K562 (cell line): ENCODE data around the gene EOLA1. TPM values are rescaled to one million over a fixed set of nuclear protein-coding genes. Genes with fewer than 3 reads are reported as not detected.

Experiments used
- ATAC-seq: fragments of 200-7000 bp; cut with Tn5 transposase; 3 replicates; pipeline ENCODE4 v1.9.1; 2020; ENCODE audit warnings: moderate library complexity
- BruUV-seq: library from RNA; stranded (reverse); fragments of 400-500 nt; replicated peaks from 2 replicates; lab custom pipeline; 2021; lab: Mats Ljungman, UMichigan
- CTCF ChIA-PET: fragments of 300-600 bp; formaldehyde crosslinking; extraction: SDS; loops from one replicate; lab custom pipeline; 2021; ENCODE audit warnings: low intra/inter-chr PET ratio; lab: Yijun Ruan, JAX
- POLR2A ChIA-PET: fragments of 300-600, 350-650 bp; sonication (Branson Sonifier 250); formaldehyde crosslinking; extraction: SDS; loops from one replicate; lab custom pipeline; 2021; ENCODE audit warnings: antibody characterized with exemption, inconsistent platforms; lab: Yijun Ruan, JAX
- DNase-seq, 4 experiments: peaks; one replicate each; pipeline versions ENCODE4 v3.0.0 to v3.0.0-alpha.2; 2011 to 2018; ENCODE audit warnings: low spot score in 3 of 4, mixed read lengths in 3 of 4; ENCODE audit errors: extremely low read depth in 1 of 4
- FAIRE-seq: peaks from 2 replicates; lab custom pipeline; 2011; peaks lifted over from hg19 to GRCh38; lab: Jason Lieb, UNC
- H2AFZ ChIP-seq: 2 replicates; pipeline ENCODE4 v1.6.0; 2011; ENCODE audit warnings: low read depth, low read length, control low read depth, inconsistent platforms
- H3K27ac ChIP-seq: fragments of 200-600 bp; 3 replicates; pipeline ENCODE4 v1.8.0; 2011; ENCODE audit warnings: low read depth, mild to moderate bottlenecking, control low read depth, inconsistent platforms, low read length, moderate library complexity, mixed read lengths; ENCODE audit errors: extremely low read depth
- H3K27me3 ChIP-seq, 2 experiments: fragments of 300-600 bp in 1 of 2; 2 replicates in 1 of 2; 3 replicates in 1 of 2; pipeline versions ENCODE4 v1.6.0 to v1.8.0; 2011; ENCODE audit warnings: inconsistent platforms in 2 of 2, low read length in 2 of 2, mild to moderate bottlenecking in 1 of 2, mixed read lengths in 1 of 2, moderate library complexity in 1 of 2; ENCODE audit not compliant: control insufficient read depth in 2 of 2, insufficient read depth in 2 of 2
- H3K36me3 ChIP-seq: fragments of 300-600 bp; 3 replicates; pipeline ENCODE4 v1.8.0; 2011; ENCODE audit warnings: mild to moderate bottlenecking, low read length, inconsistent platforms; ENCODE audit not compliant: control insufficient read depth, insufficient read depth
- H3K4me1 ChIP-seq, 2 experiments: fragments of 200-600 bp in 1 of 2; replicated peaks in 1 of 2; 2 replicates in 1 of 2; 3 replicates in 1 of 2; pipeline versions ENCODE4 v1.5.1 to v1.8.0; 2011; ENCODE audit warnings: inconsistent platforms in 2 of 2, low read length in 2 of 2, mild to moderate bottlenecking in 1 of 2, mixed read lengths in 1 of 2, moderate library complexity in 1 of 2; ENCODE audit not compliant: control insufficient read depth in 2 of 2, insufficient read depth in 2 of 2
- H3K4me2 ChIP-seq: 2 replicates; pipeline ENCODE4 v1.6.1; 2011; ENCODE audit warnings: low read length, control low read depth, inconsistent platforms, mixed read lengths; ENCODE audit not compliant: insufficient read depth
- H3K4me3 ChIP-seq: fragments of 200-600 bp; sonication (generic), shearing (Covaris generic); 2 replicates; pipeline ENCODE4 v1.5.1; 2016; ENCODE audit warnings: control low read depth, inconsistent platforms
- H3K79me2 ChIP-seq: fragments of 200-600 bp; 3 replicates; pipeline ENCODE4 v1.8.0; 2011; ENCODE audit warnings: low read length, inconsistent platforms; ENCODE audit not compliant: control insufficient read depth, insufficient read depth
- H3K9ac ChIP-seq, 2 experiments: 2 replicates each; pipeline versions ENCODE4 v1.6.0 to v1.6.1; 2011; ENCODE audit warnings: low read depth in 2 of 2, low read length in 2 of 2, control low read depth in 1 of 2, inconsistent platforms in 1 of 2, mild to moderate bottlenecking in 1 of 2, mixed read lengths in 1 of 2; ENCODE audit not compliant: insufficient read depth in 1 of 2
- H3K9me1 ChIP-seq: one replicate; pipeline ENCODE4 v1.6.0; 2011; ENCODE audit warnings: inconsistent platforms, mild to moderate bottlenecking, low read length, moderate library complexity; ENCODE audit not compliant: control insufficient read depth, insufficient read depth
- H3K9me3 ChIP-seq: replicated peaks from 2 replicates; pipeline ENCODE4 v1.5.1; 2011; ENCODE audit warnings: low read depth, low read length, inconsistent platforms; ENCODE audit not compliant: control insufficient read depth, insufficient read depth
- H4K20me1 ChIP-seq: replicated peaks from 2 replicates; pipeline ENCODE4 v1.6.1; 2011; ENCODE audit warnings: low read length, inconsistent platforms, mixed read lengths; ENCODE audit not compliant: control insufficient read depth, insufficient read depth
- GATAD2B ChIP-seq: fragments of 450-650 bp; IDR thresholded peaks from 2 replicates; pipeline ENCODE4 v1.6.1; 2017; ENCODE audit warnings: mild to moderate bottlenecking, borderline replicate concordance
- ID3 ChIP-seq, 2 experiments: fragments of 250-450 bp in 1 of 2; fragments of 450-650 bp in 1 of 2; sonication (Bioruptor Pico) in 1 of 2; IDR thresholded peaks; 2 replicates each; pipeline versions ENCODE4 v1.6.1 to v1.8.0; 2016 to 2021; ENCODE audit warnings: mild to moderate bottlenecking in 2 of 2, moderate library complexity in 2 of 2, missing compliant biosample characterization in 1 of 2, missing genetic modification characterization in 1 of 2
- SAP30 ChIP-seq: fragments of 200-600 bp; sonication (generic); IDR thresholded peaks from 2 replicates; pipeline ENCODE4 v1.6.1; 2012; ENCODE audit warnings: borderline replicate concordance, low read depth, mild to moderate bottlenecking, moderate library complexity, low read length, control low read depth, inconsistent platforms; ENCODE audit not compliant: insufficient read depth, poor library complexity, severe bottlenecking
- WGBS: fragments of 100-300 bp; shearing (Covaris generic); methylation state at CpG from one replicate; pipeline ENCODE4 v1.1.6; 2016; ENCODE audit warnings: low coverage, mixed read lengths; ENCODE audit not compliant: insufficient coverage; ENCODE audit errors: missing lambda C conversion rate; 5-methylcytosine and 5-hydroxymethylcytosine counted together
- in situ Hi-C: fragments of 300-500 bp; cut with MboI; formaldehyde crosslinking; loops from 4 replicates; pipeline ENCODE4 v1.15.0; 2018; ENCODE audit warnings: inconsistent platforms, mixed read lengths
- intact Hi-C: fragments of 100-400 bp; cut with micrococcal nuclease; formaldehyde crosslinking; loops from 2 replicates; pipeline ENCODE4 v1.14.2; 2022
- polyA plus RNA-seq, 8 experiments: library from polyadenylated mRNA; depleted of rRNA in 4 of 8; stranded (reverse) in 5 of 8; unstranded in 3 of 8; fragments of >200 nt; fragmentation: Nextera tagmentation in 2 of 8; fragmentation: Illumina TruSeq in 1 of 8; extraction: Ambion mirVana in 2 of 8; extraction: Trizol in 1 of 8; gene quantifications; 2 replicates each; pipeline versions ENCODE4 v1.2.1 to v1.2.3, GENCODE V29; 2011 to 2014; ENCODE audit warnings: inconsistent platforms in 1 of 8, missing spikeins in 1 of 8
- total RNA-seq, 7 experiments: library from RNA; depleted of rRNA in 6 of 7; stranded (reverse); fragments of >200 nt in 6 of 7; fragmentation: Illumina TruSeq in 2 of 7; extraction: Trizol in 2 of 7; gene quantifications; 2 replicates each; pipeline versions ENCODE4 v1.2.1 to v1.2.3, GENCODE V29; 2011 to 2021; ENCODE audit warnings: low replicate concordance in 1 of 7

Gene EOLA1
- total and polyA plus RNA-seq, 9 of the 15 experiments (the other 6 are each of a cell fraction or from before 2014, with no cell fraction given), result 6.3 to 32.9 (median 18.2) TPM

- Histone ChIP-seq H4K20me1 (no peaks in the 10 kb centered on the region; the same call in 1 of the 2 replicates), H3K9me3 (no peaks in the 10 kb centered on the region), H3K9ac (peak overlapping the region in 1 of 2 experiments; percentile 4; a peak in 1 of 4 replicates), H3K4me2 (no peak overlapping the region), H2AFZ (0 out of 2 replicates have a peak overlapping the region, but pooled peaks have one; percentile 22), H3K27ac (no peak overlapping the region), H3K36me3 (no peaks in the 10 kb centered on the region), H3K4me1 (peaks cover 3 to 20% of the 10 kb centered on the region in 2 experiments; a peak in 4 of 5 replicates), H3K27me3 (peaks cover 0 to 7% of the 10 kb centered on the region in 2 experiments; a peak in 3 of 5 replicates), H3K79me2 (no peaks in the 10 kb centered on the region), H3K4me3 (no peak overlapping the region), H3K9me1 (peaks cover 4% of the 10 kb centered on the region)
- BruUV-seq, result no TSS peak
- CTCF ChIA-PET, result no interaction called here
- 20% methylated on average over 5 of the region's 5 CpGs for WGBS
- in situ Hi-C loops, result loop anchor here (10.0 to 25.0 kb wide), 2 partner anchors 64 to 126 kb away; partner anchors contain the start of gene TMEM185A
- FAIRE-seq (no peak), DNase-seq (no peak)
- POLR2A ChIA-PET, result no interaction called here
- TF ChIP-seq SAP30 (no peak), GATAD2B (no peak), ID3 (CRISPR knock-in tag; IDR thresholded peaks at IDR 0.05) (no peak), ID3 (tag; IDR thresholded peaks at IDR 0.05) (no peak)
- TF ChIP-seq, all 486 proteins: peak for 0
- intact Hi-C loops, result loop anchor here (10.0 kb wide), 1 partner anchor 134 kb away; no protein-coding TSS in a partner anchor
- no peak for ATAC-seq
Observed at GRCh38 chrX:149511081-149511480, 29.7 kb upstream of the EOLA1 start.
